Stomach (tissue), 4 donors: ENCODE results near the gene PTGFR.

Source experiments
- POLR2A ChIP-seq, 4 donors: fragments of 450-650 bp; IDR thresholded peaks; one replicate each; pipeline ENCODE4 v1.6.1; 2016; ENCODE audit warnings: antibody characterized with exemption in 4 of 4, control low read depth in 2 of 4, mild to moderate bottlenecking in 1 of 4, moderate library complexity in 1 of 4
- TF ChIP-seq, protein P1 (sequence below), 7 experiments: fragments of 450-650 bp in 4 of 7; fragments of 200-600 bp in 3 of 7; sonication (generic) in 3 of 7; IDR thresholded peaks; one replicate each; pipeline ENCODE4 v1.5.1; 2016 to 2019; ENCODE audit warnings: antibody characterized with exemption in 7 of 7, control low read depth in 2 of 7, mild to moderate bottlenecking in 1 of 7

DNA sequence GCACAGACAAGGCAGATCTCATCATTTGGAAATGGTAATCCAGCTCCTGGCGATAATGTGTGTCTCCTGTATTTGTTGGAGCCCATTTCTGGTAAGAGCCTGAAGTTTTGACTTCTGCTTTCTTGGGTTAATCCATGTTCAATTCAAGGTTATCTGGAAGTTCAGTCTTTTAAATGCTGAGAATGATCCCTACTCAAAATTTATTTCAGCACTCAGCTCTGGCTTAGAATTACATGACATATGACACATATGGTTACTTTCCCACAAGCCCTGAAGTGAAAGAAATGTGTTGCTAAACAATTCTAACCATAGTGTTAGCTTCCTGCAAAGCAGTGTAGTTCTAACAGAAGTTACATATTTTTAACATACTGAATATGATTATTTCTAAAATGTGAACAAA, 2.7 kb downstream of the PTGFR start:
- TF ChIP-seq, protein P1, sequence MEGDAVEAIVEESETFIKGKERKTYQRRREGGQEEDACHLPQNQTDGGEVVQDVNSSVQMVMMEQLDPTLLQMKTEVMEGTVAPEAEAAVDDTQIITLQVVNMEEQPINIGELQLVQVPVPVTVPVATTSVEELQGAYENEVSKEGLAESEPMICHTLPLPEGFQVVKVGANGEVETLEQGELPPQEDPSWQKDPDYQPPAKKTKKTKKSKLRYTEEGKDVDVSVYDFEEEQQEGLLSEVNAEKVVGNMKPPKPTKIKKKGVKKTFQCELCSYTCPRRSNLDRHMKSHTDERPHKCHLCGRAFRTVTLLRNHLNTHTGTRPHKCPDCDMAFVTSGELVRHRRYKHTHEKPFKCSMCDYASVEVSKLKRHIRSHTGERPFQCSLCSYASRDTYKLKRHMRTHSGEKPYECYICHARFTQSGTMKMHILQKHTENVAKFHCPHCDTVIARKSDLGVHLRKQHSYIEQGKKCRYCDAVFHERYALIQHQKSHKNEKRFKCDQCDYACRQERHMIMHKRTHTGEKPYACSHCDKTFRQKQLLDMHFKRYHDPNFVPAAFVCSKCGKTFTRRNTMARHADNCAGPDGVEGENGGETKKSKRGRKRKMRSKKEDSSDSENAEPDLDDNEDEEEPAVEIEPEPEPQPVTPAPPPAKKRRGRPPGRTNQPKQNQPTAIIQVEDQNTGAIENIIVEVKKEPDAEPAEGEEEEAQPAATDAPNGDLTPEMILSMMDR (IDR thresholded peaks at IDR 0.05) = no peak
- no peak for TF ChIP-seq POLR2A (IDR thresholded peaks at IDR 0.05)
